ENCODE measurements around the gene SBF2.

Gene SBF2

DNA sequence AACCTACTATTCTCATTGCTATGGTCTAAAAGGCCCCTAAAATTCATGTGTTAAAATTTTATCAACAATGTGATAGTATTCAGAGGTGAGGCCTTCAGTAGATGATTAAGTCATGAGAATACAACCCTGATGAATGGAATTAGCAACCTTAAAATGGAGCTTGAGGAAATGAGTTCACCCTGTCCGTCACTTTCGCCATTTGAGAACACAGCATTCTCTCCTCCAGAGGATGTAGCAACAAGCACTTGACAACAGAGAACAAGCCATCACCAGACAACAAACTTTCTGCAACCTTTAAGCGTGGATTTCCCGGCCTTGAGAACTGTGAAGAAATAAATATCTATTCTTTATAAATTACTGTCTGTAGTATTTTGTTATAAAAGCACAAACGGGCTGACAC, 197.0 kb downstream of the SBF2 start:
- H3K4me1 ChIP-seq (ENCODE audit: control insufficient read depth, low read length): no peaks in the 10 kb centered on the region
- H3K4me3 ChIP-seq (ENCODE audit: low read length): no peak overlapping the region
- no peaks in the 10 kb centered on the region for H3F3A ChIP-seq (ENCODE audit: control insufficient read depth, insufficient read depth)
- H4K20me1 ChIP-seq (ENCODE audit: control insufficient read depth, insufficient read depth, low read depth, low read length): no peaks in the 10 kb centered on the region
- no peaks in the 10 kb centered on the region for H3K27me3 ChIP-seq (ENCODE audit: control insufficient read depth, low read length)
- no peak for TF ChIP-seq EZH2phosphoT487 (IDR thresholded peaks at IDR 0.05; ENCODE audit: borderline replicate concordance, low read length)
- TF ChIP-seq, protein P1, sequence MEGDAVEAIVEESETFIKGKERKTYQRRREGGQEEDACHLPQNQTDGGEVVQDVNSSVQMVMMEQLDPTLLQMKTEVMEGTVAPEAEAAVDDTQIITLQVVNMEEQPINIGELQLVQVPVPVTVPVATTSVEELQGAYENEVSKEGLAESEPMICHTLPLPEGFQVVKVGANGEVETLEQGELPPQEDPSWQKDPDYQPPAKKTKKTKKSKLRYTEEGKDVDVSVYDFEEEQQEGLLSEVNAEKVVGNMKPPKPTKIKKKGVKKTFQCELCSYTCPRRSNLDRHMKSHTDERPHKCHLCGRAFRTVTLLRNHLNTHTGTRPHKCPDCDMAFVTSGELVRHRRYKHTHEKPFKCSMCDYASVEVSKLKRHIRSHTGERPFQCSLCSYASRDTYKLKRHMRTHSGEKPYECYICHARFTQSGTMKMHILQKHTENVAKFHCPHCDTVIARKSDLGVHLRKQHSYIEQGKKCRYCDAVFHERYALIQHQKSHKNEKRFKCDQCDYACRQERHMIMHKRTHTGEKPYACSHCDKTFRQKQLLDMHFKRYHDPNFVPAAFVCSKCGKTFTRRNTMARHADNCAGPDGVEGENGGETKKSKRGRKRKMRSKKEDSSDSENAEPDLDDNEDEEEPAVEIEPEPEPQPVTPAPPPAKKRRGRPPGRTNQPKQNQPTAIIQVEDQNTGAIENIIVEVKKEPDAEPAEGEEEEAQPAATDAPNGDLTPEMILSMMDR (IDR thresholded peaks at IDR 0.05; ENCODE audit: low read depth, low read length, poor library complexity, severe bottlenecking): no peak
- H3K4me2 ChIP-seq (ENCODE audit: low read length): no peak overlapping the region
- H3K79me2 ChIP-seq (ENCODE audit: control insufficient read depth, low read length): no peaks in the 10 kb centered on the region
- H3K27ac ChIP-seq (ENCODE audit: low read depth, low read length): no peak overlapping the region
- H3K36me3 ChIP-seq (ENCODE audit: control insufficient read depth, low read length): no peaks in the 10 kb centered on the region
- H3K9me3 ChIP-seq (ENCODE audit: control insufficient read depth, insufficient read depth, low read length): no peaks in the 10 kb centered on the region
- no peaks in the 10 kb centered on the region for H3K9me2 ChIP-seq (replicated peaks; ENCODE audit: control insufficient read depth, low read length)

DNA sequence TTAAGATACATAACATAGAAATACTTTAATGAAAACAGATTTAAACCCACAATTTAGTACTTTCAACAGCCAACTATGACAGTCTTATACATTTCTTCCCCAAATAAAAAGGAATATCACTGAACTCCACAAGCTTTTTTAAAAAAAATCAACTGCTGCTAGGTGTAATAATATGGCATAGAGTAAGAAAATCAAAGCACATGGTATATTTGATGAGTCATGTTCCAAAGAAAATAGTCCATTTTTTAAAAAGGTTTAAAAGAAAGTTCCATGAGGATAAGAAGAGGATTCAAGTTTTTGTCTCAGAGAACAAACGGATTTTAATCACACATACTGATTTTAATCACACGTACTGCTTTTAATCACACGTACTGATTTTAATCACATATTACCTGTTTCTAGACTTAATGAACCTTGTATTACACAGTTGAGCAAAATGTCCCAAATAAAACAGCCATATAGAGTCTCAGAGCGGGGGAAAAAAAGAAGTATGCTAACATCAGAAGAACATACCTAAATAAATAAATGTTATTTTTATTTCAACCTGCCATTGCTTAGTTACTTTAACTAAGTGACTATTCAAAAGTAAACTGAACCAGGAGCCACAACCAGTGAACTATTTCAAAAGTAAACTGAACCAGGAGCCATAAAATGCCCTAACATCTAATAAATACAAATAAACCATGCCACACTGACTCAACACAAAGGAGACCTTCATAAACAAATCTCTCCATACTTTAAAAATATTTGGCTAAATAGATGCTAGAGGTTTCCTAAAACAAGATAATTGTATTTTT, 198.4 kb downstream of the SBF2 start:
- Histone ChIP-seq H4K20me1 (ENCODE audit: control insufficient read depth, insufficient read depth, low read depth, low read length) (no peaks in the 10 kb centered on the region), H3K9me2 (replicated peaks; ENCODE audit: control insufficient read depth, low read length) (no peaks in the 10 kb centered on the region), H3K4me3 (ENCODE audit: low read length) (no peak overlapping the region), H3K4me2 (ENCODE audit: low read length) (no peak overlapping the region), H3K9me3 (ENCODE audit: control insufficient read depth, insufficient read depth, low read length) (no peaks in the 10 kb centered on the region), H3K36me3 (ENCODE audit: control insufficient read depth, low read length) (no peaks in the 10 kb centered on the region), H3K79me2 (ENCODE audit: control insufficient read depth, low read length) (no peaks in the 10 kb centered on the region), H3K27me3 (ENCODE audit: control insufficient read depth, low read length) (no peaks in the 10 kb centered on the region), H3K4me1 (ENCODE audit: control insufficient read depth, low read length) (no peaks in the 10 kb centered on the region), H3K27ac (ENCODE audit: low read depth, low read length) (no peak overlapping the region), H3F3A (ENCODE audit: control insufficient read depth, insufficient read depth) (no peaks in the 10 kb centered on the region)
- TF ChIP-seq EZH2phosphoT487 (IDR thresholded peaks at IDR 0.05; ENCODE audit: borderline replicate concordance, low read length): no peak
- TF ChIP-seq, protein P1 (IDR thresholded peaks at IDR 0.05; ENCODE audit: low read depth, low read length, poor library complexity, severe bottlenecking): no peak

DNA sequence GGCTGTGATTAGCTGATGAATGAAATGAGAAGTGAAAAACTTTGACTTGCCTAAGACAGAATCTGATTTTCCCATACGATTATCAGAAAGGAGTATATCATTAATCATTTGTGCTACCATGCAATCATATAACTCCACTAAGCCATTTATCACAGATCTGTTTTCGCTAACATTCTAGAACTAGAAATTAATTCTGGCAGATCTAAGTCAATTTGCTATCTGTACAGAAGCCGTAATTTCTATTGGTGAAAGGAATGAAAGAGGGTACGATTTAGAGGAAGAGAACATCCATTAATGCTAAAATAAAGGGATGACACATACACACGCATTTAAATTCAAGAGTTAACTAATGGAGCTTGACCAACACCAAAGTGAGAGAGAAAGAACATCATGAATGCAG, 201.6 kb downstream of the SBF2 start:
- H3K4me2 ChIP-seq (ENCODE audit: low read length): no peak overlapping the region
- no peak for TF ChIP-seq EZH2phosphoT487 (IDR thresholded peaks at IDR 0.05; ENCODE audit: borderline replicate concordance, low read length)
- TF ChIP-seq, protein P1 (IDR thresholded peaks at IDR 0.05; ENCODE audit: low read depth, low read length, poor library complexity, severe bottlenecking): no peak
- H3K27me3 ChIP-seq (ENCODE audit: control insufficient read depth, low read length): no peaks in the 10 kb centered on the region
- no peaks in the 10 kb centered on the region for H3K9me3 ChIP-seq (ENCODE audit: control insufficient read depth, insufficient read depth, low read length)
- no peaks in the 10 kb centered on the region for H3K9me2 ChIP-seq (replicated peaks; ENCODE audit: control insufficient read depth, low read length)
- no peaks in the 10 kb centered on the region for H3K4me1 ChIP-seq (ENCODE audit: control insufficient read depth, low read length)
- no peaks in the 10 kb centered on the region for H3K36me3 ChIP-seq (ENCODE audit: control insufficient read depth, low read length)
- no peak overlapping the region for H3K4me3 ChIP-seq (ENCODE audit: low read length)
- H4K20me1 ChIP-seq (ENCODE audit: control insufficient read depth, insufficient read depth, low read depth, low read length): no peaks in the 10 kb centered on the region
- no peaks in the 10 kb centered on the region for H3F3A ChIP-seq (ENCODE audit: control insufficient read depth, insufficient read depth)
- no peaks in the 10 kb centered on the region for H3K79me2 ChIP-seq (ENCODE audit: control insufficient read depth, low read length)
- no peak overlapping the region for H3K27ac ChIP-seq (ENCODE audit: low read depth, low read length)
